CD4-positive, CD25-positive, alpha-beta regulatory T cell (primary cell): ENCODE measurements around the gene TMEM201. TPM values are rescaled to one million over a fixed set of nuclear protein-coding genes. Genes with fewer than 3 reads are reported as not detected.

Source experiments
- ATAC-seq, 2 donors: fragments of 150-1000 bp; cut with Tn5 transposase; one replicate each; pipeline ENCODE4 v1.10.0; 2021; ENCODE audit warnings: low read depth in 2 of 2, moderate number of reproducible peaks in 2 of 2, moderate library complexity in 1 of 2
- DNase-seq, 3 donors: peaks; one replicate each; pipeline versions ENCODE4 v3.0.0 to v3.0.0-alpha.2; 2012 to 2022; ENCODE audit warnings: mixed read lengths in 1 of 3
- H3K27ac ChIP-seq: one replicate; pipeline ENCODE4 v1.7.0; 2013; ENCODE audit warnings: mild to moderate bottlenecking, low read length; ENCODE audit not compliant: insufficient read depth, poor library complexity, severe bottlenecking
- H3K27me3 ChIP-seq: one replicate; pipeline ENCODE4 v1.7.0; 2013; ENCODE audit warnings: low read length; ENCODE audit not compliant: control insufficient read depth, insufficient read depth
- H3K36me3 ChIP-seq: one replicate; pipeline ENCODE4 v1.7.0; 2013; ENCODE audit warnings: mild to moderate bottlenecking, low read length, moderate library complexity; ENCODE audit not compliant: control insufficient read depth, insufficient read depth
- H3K4me1 ChIP-seq: 2 replicates; pipeline ENCODE4 v1.7.0; 2013; ENCODE audit warnings: mild to moderate bottlenecking, low read length; ENCODE audit not compliant: insufficient read depth, control insufficient read depth, poor library complexity, severe bottlenecking
- H3K4me3 ChIP-seq: one replicate; pipeline ENCODE4 v1.7.0; 2013; ENCODE audit warnings: low read depth, mild to moderate bottlenecking, low read length, moderate library complexity
- H3K9me3 ChIP-seq, 2 experiments: 1 replicate in 1 of 2; 2 replicates in 1 of 2; pipeline ENCODE4 v1.7.0; 2013; ENCODE audit warnings: low read length in 2 of 2, mild to moderate bottlenecking in 1 of 2, moderate library complexity in 1 of 2; ENCODE audit not compliant: control insufficient read depth in 2 of 2
- H3K27ac Mint-ChIP-seq, 3 donors: one replicate each; pipeline ENCODE4 v1.8.0; 2020 to 2022; ENCODE audit warnings: mild to moderate bottlenecking in 3 of 3, mixed read lengths in 3 of 3, moderate library complexity in 2 of 3
- H3K27me3 Mint-ChIP-seq: one replicate; pipeline ENCODE4 v1.8.0; 2022; ENCODE audit warnings: mild to moderate bottlenecking, mixed read lengths
- H3K36me3 Mint-ChIP-seq: one replicate; pipeline ENCODE4 v1.8.0; 2020; ENCODE audit warnings: mixed read lengths
- H3K4me1 Mint-ChIP-seq, 4 donors: one replicate each; pipeline ENCODE4 v1.8.0; 2020 to 2022; ENCODE audit warnings: mixed read lengths in 4 of 4, mild to moderate bottlenecking in 1 of 4
- H3K4me3 Mint-ChIP-seq, 4 donors: one replicate each; pipeline ENCODE4 v1.8.0; 2020 to 2022; ENCODE audit warnings: mild to moderate bottlenecking in 4 of 4, mixed read lengths in 4 of 4, moderate library complexity in 3 of 4
- H3K9me3 Mint-ChIP-seq, 7 donors: one replicate each; pipeline ENCODE4 v1.8.0; 2020 to 2022; ENCODE audit warnings: mixed read lengths in 7 of 7, mild to moderate bottlenecking in 3 of 7, moderate library complexity in 2 of 7
- polyA plus RNA-seq, 4 donors: library from polyadenylated mRNA; unstranded; fragments of 300-500 nt; fragmentation: Illumina TruSeq; gene quantifications; one replicate each; pipeline ENCODE4 v1.2.3, GENCODE V29; 2021
- total RNA-seq: library from RNA; stranded (reverse); gene quantifications from one replicate; pipeline ENCODE4 v1.2.3, GENCODE V29; 2022

The TMEM201 gene
- total and polyA plus RNA-seq, 5 donors from 2014 or later = 1.1 to 12.1 (median 1.5) TPM

GRCh38 chr1:9611716-9612115 lies 23.0 kb downstream of the TMEM201 start:
- Histone ChIP-seq H3K27ac (no peak overlapping the region), H3K4me1 (no peaks in the 10 kb centered on the region), H3K4me3 (no peak overlapping the region), H3K27me3 (no peaks in the 10 kb centered on the region), H3K9me3 (no peaks in the 10 kb centered on the region), H3K36me3 (peaks cover 5% of the 10 kb centered on the region)
- ATAC-seq (no peak), DNase-seq (no peak)
- Mint-ChIP-seq H3K27me3 (no peaks in the 10 kb centered on the region), H3K36me3 (peaks cover 4% of the 10 kb centered on the region), H3K4me3 (no peak overlapping the region), H3K9me3 (no peaks in the 10 kb centered on the region), H3K27ac (no peak overlapping the region), H3K4me1 (no peaks in the 10 kb centered on the region)

- H3K36me3 ChIP-seq = peaks cover 5% of the 10 kb centered on the region
- H3K4me1 Mint-ChIP-seq = no peaks in the 10 kb centered on the region
Observed at GRCh38 chr1:9612162-9612845, 23.6 kb downstream of the TMEM201 start.

GRCh38 chr1:9612871-9613624 lies 24.3 kb downstream of the TMEM201 start:
- Mint-ChIP-seq H3K4me1 (no peaks in the 10 kb centered on the region), H3K9me3 (no peaks in the 10 kb centered on the region), H3K27me3 (no peaks in the 10 kb centered on the region), H3K36me3 (peaks cover 4% of the 10 kb centered on the region), H3K27ac (no peak overlapping the region), H3K4me3 (no peak overlapping the region)
- Histone ChIP-seq H3K27ac (no peak overlapping the region), H3K4me1 (no peaks in the 10 kb centered on the region), H3K36me3 (peaks cover 5% of the 10 kb centered on the region), H3K9me3 (no peaks in the 10 kb centered on the region), H3K4me3 (no peak overlapping the region), H3K27me3 (no peaks in the 10 kb centered on the region)
- ATAC-seq (no peak), DNase-seq (no peak)

More at GRCh38 chr1:9612162-9612845, 23.6 kb downstream of the TMEM201 start:
- H3K4me3 ChIP-seq = no peak overlapping the region
- H3K27ac ChIP-seq = no peak overlapping the region
- no peaks in the 10 kb centered on the region for H3K27me3 ChIP-seq
- H3K27ac Mint-ChIP-seq = no peak overlapping the region
- H3K4me3 Mint-ChIP-seq = no peak overlapping the region
- H3K9me3 Mint-ChIP-seq = no peaks in the 10 kb centered on the region
- H3K36me3 Mint-ChIP-seq = peaks cover 4% of the 10 kb centered on the region
- H3K9me3 ChIP-seq = no peaks in the 10 kb centered on the region
- H3K4me1 ChIP-seq = no peaks in the 10 kb centered on the region
- H3K27me3 Mint-ChIP-seq = no peaks in the 10 kb centered on the region
- DNase-seq (no peak), ATAC-seq (no peak)

GRCh38 chr1:9613625-9614299 lies 25.1 kb downstream of the TMEM201 start:
- Mint-ChIP-seq H3K4me1 (no peaks in the 10 kb centered on the region), H3K27me3 (no peaks in the 10 kb centered on the region), H3K36me3 (peaks cover 4% of the 10 kb centered on the region), H3K9me3 (no peaks in the 10 kb centered on the region), H3K27ac (no peak overlapping the region), H3K4me3 (no peak overlapping the region)
- Histone ChIP-seq H3K27ac (no peak overlapping the region), H3K4me1 (no peaks in the 10 kb centered on the region), H3K27me3 (no peaks in the 10 kb centered on the region), H3K4me3 (no peak overlapping the region), H3K36me3 (peaks cover 5% of the 10 kb centered on the region), H3K9me3 (no peaks in the 10 kb centered on the region)
- ATAC-seq (no peak), DNase-seq (no peak)

- ATAC-seq = peak; percentile 75 to 83
- no peak overlapping the region for H3K27ac Mint-ChIP-seq
- no peak overlapping the region for H3K4me3 Mint-ChIP-seq
- Histone ChIP-seq H3K36me3 (no peaks in the 10 kb centered on the region), H3K4me1 (no peaks in the 10 kb centered on the region), H3K4me3 (no peak overlapping the region), H3K9me3 (no peaks in the 10 kb centered on the region), H3K27ac (no peak overlapping the region), H3K27me3 (no peaks in the 10 kb centered on the region)
- H3K36me3 Mint-ChIP-seq = no peaks in the 10 kb centered on the region
- H3K4me1 Mint-ChIP-seq = no peaks in the 10 kb centered on the region
- peak in 2 of 3 donors; percentile 42 to 68 for DNase-seq
- no peaks in the 10 kb centered on the region for H3K27me3 Mint-ChIP-seq
- no peaks in the 10 kb centered on the region for H3K9me3 Mint-ChIP-seq
Observed at GRCh38 chr1:9615316-9616063, 26.8 kb downstream of the TMEM201 start.

GRCh38 chr1:9618909-9619679 lies 30.4 kb downstream of the TMEM201 start:
- Histone ChIP-seq H3K9me3 (no peaks in the 10 kb centered on the region), H3K4me3 (no peak overlapping the region), H3K27me3 (no peaks in the 10 kb centered on the region), H3K27ac (no peak overlapping the region), H3K36me3 (no peaks in the 10 kb centered on the region), H3K4me1 (no peaks in the 10 kb centered on the region)
- Mint-ChIP-seq H3K36me3 (no peaks in the 10 kb centered on the region), H3K27ac (no peak overlapping the region), H3K4me1 (peaks cover 0 to 1% (median 0%) of the 10 kb centered on the region in 4 donors), H3K27me3 (peaks cover 6% of the 10 kb centered on the region), H3K9me3 (no peaks in the 10 kb centered on the region), H3K4me3 (no peak overlapping the region)
- no peak for DNase-seq
- no peak for ATAC-seq

DNA sequence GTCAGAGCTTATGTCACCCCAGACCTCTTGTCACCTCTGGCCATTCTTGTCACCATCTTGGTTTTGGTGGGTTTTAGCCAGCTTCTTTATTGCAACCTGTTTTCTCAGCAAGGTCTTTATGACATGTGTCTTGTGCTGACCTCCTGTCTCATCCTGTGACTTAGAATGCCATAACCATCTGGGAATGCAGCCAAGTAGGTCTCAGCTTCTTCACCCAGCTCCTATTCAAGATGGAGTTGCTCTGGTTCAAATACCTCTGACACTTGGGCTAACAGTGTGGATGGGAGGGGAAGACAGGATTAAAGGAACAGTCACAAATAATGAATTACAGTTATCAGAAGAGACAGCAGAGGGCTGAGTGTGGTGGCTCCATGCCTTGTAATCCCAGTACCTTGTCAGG lies 32.3 kb downstream of the TMEM201 start:
- Mint-ChIP-seq H3K27ac (no peak overlapping the region), H3K4me3 (no peak overlapping the region), H3K4me1 (peaks cover 0 to 7% (median 1%) of the 10 kb centered on the region in 4 donors), H3K9me3 (no peaks in the 10 kb centered on the region), H3K27me3 (peaks cover 15% of the 10 kb centered on the region), H3K36me3 (no peaks in the 10 kb centered on the region)
- Histone ChIP-seq H3K27ac (no peak overlapping the region), H3K4me1 (no peaks in the 10 kb centered on the region), H3K36me3 (no peaks in the 10 kb centered on the region), H3K9me3 (no peaks in the 10 kb centered on the region), H3K27me3 (no peaks in the 10 kb centered on the region), H3K4me3 (no peak overlapping the region)
- DNase-seq (no peak), ATAC-seq (no peak)
